ENCODE measurements around the gene CCNE1.

DNA sequence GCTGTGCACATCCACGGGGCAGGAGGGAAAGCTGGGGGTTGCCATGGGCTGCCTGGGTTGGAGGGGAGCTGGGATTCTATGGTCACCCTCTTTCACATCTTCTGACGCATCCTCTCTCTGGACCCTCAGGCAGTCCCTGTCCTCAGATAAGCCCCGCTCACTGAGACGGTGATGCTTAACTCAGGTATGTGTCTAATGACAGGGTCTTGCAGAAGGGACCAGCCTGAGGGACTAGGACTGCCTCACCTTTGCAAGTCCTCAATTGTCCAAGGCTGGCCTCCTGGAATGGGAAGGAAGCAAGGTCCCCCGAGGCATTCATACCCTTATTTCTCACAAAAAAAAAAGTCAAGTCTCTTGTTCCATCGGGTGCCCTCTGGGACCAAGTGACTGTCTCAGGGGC, 37.7 kb upstream of the CCNE1 start:
- no peak for TF ChIP-seq SIN3A (IDR thresholded peaks at IDR 0.05; ENCODE audit: low read depth, low read length)
- TF ChIP-seq, protein P1, sequence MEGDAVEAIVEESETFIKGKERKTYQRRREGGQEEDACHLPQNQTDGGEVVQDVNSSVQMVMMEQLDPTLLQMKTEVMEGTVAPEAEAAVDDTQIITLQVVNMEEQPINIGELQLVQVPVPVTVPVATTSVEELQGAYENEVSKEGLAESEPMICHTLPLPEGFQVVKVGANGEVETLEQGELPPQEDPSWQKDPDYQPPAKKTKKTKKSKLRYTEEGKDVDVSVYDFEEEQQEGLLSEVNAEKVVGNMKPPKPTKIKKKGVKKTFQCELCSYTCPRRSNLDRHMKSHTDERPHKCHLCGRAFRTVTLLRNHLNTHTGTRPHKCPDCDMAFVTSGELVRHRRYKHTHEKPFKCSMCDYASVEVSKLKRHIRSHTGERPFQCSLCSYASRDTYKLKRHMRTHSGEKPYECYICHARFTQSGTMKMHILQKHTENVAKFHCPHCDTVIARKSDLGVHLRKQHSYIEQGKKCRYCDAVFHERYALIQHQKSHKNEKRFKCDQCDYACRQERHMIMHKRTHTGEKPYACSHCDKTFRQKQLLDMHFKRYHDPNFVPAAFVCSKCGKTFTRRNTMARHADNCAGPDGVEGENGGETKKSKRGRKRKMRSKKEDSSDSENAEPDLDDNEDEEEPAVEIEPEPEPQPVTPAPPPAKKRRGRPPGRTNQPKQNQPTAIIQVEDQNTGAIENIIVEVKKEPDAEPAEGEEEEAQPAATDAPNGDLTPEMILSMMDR (IDR thresholded peaks at IDR 0.05 in 2 of 3, conservative IDR thresholded peaks at IDR 0.05 in 1 of 3; ENCODE audit: control insufficient read depth in 2 of 3, extremely low read depth in 1 of 3, insufficient read depth in 1 of 3, low read depth in 3 of 3, low read length in 3 of 3): no peak
- TF ChIP-seq JUND (IDR thresholded peaks at IDR 0.05; ENCODE audit: low read depth, low read length): no peak
- no peak for TF ChIP-seq NR2F1 (conservative IDR thresholded peaks at IDR 0.05)
- no peak for TF ChIP-seq MYC (IDR thresholded peaks at IDR 0.05; ENCODE audit: insufficient read depth, insufficient read length, insufficient replicate concordance, low read length, severe bottlenecking)
